ENCODE results near the gene TNFAIP8L3.
A peak's percentile ranks its signal among the peaks of the same experiment; 100 is the strongest.
"Not testable (repeated sequence)": the region's sequence is repeated elsewhere in the genome, so short reads cannot be mapped to it uniquely, and the experiment has no call there.

Gene TNFAIP8L3

DNA sequence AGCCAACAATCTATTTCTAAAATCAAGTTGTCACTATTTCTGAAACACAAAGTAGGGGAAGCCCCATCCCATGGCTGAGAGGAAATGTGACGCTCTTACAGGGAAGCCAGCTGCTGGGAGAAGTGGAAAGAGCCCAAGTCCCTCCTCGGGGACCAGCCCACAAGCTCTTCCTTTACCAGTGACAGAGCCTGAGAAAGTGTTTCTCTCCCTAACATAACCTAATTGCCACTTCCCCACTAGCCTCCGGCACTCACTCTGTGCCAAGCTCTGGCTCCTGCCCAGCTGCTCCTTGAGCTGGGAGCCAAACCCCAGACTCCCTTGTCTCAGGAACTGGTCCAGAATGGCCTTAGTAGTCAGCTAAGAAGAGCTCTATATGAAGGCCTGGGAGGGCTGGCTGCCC lies 42.9 kb downstream of the TNFAIP8L3 start:
- no peak for DNase-seq

GRCh38 chr15:51049081-51049480 lies 45.6 kb downstream of the TNFAIP8L3 start:
- no peak for DNase-seq

- DNase-seq = peak; percentile 38
Measured at GRCh38 chr15:51048308-51048707, 46.4 kb downstream of the TNFAIP8L3 start.

DNA sequence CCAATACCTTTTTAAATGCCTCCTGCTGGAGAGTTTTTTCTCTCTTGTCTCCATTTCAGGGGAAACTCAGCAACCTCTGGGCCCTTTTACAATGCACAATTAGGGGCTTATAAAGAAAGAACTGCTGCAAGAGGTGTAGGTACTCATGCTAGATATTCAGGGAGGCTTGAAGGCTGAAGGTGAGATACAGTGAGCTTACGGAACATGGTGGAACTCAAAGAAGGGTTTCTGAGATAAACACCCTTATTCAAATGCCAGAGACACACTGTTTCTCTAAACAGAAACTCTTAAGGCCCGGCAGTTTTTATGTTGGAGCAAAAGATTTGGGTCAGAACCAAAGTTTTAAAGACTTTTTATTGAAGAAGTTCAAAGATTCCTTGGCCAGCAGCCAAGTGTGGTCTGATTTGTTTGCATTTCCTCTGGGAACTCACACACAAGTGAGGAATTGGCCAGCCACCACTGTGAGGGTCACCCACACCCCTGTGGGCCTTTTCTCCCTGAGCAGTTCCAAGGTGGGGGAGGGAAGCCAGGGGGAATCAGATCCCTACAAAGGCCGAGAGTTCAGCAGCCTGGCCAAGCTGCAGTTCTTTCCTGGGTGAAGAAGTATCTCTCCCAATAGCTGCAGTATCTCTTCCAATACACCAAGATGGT lies 47.8 kb downstream of the TNFAIP8L3 start:
- DNase-seq = no peak

DNA sequence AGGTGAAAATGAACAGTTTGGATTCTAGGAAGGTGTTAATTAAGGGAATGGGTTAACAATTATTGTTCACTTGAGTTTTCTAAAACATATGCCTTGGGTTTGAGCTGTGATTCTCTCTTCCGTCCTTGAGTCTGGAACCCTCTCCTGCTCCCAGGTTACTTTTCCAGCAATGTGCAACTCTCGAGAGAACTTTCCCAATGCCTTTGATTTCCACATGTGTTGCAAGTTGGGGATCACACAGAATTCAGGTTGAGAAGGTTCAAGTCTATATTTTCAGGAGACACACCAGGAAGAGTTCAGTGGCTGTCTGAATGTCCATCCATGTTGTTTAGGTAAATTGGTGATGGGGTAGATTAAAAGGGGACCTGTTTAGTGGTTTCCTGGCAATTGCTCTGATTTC lies 48.7 kb downstream of the TNFAIP8L3 start:
- no peak for DNase-seq

GRCh38 chr15:51044037-51044727 lies 50.5 kb downstream of the TNFAIP8L3 start:
- DNase-seq = no peak

- no peak for DNase-seq
Measured at GRCh38 chr15:51038974-51039319, 55.8 kb downstream of the TNFAIP8L3 start.

- no peak for DNase-seq
Measured at GRCh38 chr15:51038162-51038973, 56.3 kb downstream of the TNFAIP8L3 start.

DNA sequence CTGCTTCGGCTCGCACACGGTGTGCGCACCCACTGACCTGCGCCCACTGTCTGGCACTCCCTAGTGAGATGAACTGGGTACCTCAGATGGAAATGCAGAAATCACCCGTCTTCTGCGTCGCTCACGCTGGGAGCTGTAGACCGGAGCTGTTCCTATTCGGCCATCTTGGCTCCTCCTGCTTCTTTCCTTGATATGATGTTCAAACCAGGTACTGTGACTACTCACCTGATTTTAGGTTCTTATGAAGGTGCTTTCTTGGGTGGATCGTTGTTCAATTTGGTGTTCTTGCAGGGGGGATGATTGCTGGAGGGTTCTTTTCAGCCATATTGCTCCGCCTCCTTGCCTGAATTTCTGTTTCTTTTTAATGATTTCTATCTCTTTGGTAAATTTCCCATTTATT lies 57.2 kb downstream of the TNFAIP8L3 start:
- DNase-seq = not testable (repeated sequence)

DNA sequence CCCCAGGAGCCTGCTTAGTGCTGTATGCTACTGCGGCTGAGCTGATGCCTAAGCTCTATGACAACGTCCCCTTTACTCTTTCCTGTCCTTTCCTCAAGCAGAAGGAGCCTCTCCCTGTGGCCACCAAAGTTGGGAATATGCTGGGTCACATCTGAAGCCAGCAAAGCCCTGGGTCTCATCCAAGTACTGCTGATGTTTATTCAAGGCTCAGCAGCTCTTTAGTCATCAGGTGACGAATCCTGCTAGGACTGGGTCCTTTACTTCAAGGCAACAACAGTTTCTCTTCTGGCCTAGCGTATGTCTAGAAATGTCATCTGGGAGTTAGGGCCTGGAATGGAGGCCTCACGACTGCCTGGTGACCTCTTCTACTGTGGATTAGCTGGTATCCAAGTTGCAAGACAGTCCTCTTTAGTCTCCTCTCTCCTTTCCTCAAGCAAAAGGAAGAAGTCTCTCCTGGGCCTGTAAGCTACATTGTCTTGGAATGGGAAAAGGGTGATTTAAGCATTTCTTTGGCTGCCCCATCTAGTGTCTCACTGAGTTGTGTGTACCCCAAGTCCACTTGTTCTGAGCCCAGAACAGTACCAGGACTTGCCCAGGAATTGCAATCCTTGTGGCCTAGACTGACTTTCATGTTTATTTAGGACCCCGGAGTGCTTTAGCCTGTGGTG lies 63.9 kb downstream of the TNFAIP8L3 start:
- no peak for DNase-seq

DNA sequence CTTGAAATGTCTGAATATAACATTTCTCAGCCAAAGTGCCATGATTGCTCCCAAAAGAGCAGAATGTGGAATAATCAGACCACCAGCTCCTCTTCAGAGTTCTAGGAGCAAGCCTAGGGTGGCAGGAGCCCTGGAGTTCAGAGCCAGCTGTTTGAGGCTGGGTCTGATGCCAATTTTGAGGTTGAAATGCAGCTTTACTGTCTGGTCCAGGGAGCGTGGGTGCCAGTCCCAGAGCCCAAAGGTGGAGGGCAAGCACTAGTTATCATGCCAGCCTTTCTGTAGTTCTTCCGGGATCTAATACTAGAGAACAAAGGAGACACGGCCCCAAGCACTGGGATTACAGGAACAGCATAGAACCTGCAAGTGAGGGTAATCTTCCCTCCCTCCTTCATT lies 69.3 kb downstream of the TNFAIP8L3 start:
- no peak for DNase-seq

DNA sequence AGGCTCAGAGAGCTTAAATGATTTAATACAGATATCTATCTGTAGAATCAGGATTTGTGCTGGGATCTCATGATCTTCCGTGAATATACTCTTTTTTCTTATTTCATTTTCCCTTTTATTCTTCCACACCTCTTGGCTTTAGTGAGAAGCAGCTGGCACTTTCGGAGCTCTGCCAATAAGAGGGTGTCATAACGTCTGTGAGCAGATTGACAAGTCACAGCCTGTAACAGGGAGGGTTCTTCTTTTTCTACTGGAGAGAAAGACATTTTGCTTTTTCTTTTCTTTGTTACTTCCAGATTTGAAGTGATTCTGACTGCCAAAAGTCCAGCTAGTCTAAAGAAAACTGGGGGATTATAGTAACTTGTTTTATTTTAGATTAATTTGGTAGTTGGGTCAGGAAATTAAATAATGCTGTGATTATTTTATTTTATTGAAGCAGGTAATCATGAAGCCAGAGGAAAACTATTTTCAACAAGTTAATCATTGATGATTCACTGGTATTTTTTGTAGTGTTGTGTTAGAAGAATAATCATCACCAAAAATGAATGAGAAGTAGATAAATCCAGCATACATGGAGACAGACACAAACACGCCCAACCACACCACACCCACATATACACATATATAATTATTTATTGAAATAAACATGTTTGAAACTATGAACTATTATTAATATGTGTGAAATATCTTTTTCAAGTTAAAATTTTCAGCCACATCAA lies 69.8 kb downstream of the TNFAIP8L3 start:
- no peak for DNase-seq

DNA sequence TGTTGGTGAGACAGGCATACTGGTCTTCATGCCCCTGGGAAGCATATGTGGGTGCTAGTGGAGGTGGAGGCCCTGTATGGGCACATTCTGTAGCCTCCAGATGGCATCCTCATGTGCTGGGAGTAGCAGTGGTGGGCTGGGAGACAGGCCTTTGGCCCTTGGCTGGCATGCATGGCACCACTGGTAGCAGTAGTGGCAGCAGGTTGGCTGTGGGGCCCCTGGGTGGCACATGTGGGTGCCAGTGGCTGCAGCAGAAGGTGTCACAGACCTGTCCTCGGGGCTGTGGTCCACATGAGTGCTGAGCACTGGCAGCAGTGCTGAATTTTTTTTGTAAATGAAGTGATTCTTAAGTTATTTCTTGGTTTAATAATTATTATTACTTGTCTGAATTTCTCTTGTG lies 71.2 kb downstream of the TNFAIP8L3 start:
- DNase-seq = no peak

GRCh38 chr15:51022206-51022605 lies 72.5 kb downstream of the TNFAIP8L3 start:
- DNase-seq = no peak

DNA sequence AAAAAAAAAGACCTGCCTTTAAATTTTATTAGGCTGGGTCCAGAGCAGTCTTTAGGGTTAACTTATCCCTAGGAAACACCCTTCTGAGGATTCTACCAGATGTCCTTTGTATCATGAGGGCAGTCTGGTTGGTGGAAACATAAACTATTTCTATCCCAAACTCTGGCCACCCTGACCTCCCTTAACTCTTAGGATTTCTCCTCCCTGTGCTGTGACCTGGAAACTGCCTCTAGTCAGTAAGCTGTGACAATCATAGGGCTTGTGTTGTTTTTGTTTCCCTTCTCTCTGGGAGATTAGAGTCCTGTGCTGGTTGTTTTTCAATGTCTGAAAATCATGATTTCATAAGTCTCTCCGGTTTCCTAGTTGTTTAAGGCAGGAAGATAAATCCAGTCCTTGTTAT lies 78.1 kb downstream of the TNFAIP8L3 start:
- no peak for DNase-seq

DNA sequence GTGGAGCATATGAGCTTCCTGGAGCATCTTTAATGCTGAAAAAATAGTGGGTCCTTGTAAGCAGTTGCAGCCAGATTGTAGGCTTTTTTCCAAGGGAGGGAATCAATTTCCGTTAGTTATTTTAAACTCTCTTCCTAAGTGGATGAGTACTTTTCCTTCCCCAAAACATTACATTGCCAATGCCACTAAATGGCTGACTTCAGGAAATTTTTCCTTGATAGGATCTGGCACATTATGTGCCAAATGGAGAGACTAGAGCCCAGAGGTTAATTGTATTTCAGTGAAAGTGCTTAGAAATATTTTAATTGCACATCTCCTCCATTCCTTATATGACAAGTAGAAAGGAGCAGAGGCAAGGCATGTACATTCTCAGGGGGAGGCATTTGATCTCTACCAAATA lies 83.5 kb downstream of the TNFAIP8L3 start:
- no peak for DNase-seq

DNA sequence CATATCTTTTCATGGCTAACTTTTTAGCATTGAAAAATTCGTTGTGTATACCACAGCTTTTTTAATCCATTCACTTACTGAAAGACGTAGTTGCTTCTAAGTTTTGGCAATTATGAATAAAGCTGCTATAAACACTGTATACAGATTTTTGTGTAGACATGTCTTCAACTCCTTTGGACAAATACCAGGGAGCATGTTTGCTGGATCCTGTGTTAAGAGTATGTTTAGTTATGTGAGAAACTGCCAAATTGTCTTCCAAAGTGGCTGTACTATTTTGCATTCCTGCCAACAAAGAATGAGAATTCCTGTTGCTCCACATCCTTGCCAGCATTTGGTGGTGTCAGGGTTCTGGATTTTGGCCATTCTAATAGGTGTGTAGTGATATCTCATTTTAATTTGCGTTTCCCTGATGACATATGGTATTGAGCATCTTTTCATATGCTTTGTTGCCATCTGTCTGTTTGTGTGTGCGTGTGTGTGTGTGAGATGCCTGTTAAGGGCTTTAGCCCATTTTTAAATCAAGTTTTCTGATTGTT lies 87.5 kb downstream of the TNFAIP8L3 start:
- DNase-seq = no peak

All from hematopoietic multipotent progenitor cell treated with erythropoietin and hydrocortisone succinate and interleukin-3 and kit ligand, for 4 days (in vitro differentiated cells).